Gastrocnemius medialis (tissue), 4 donors: ENCODE data around the gene HSF2BP.

Experiments
- POLR2A ChIP-seq, 2 donors: fragments of 450-650 bp; IDR thresholded peaks; one replicate each; pipeline ENCODE4 v1.6.1; 2017; ENCODE audit warnings: antibody characterized with exemption in 2 of 2, mild to moderate bottlenecking in 2 of 2, moderate library complexity in 2 of 2
- TF ChIP-seq, protein P1 (sequence below), 5 experiments: fragments of 450-650 bp in 3 of 5; fragments of 200-600 bp in 2 of 5; sonication (generic) in 2 of 5; IDR thresholded peaks in 4 of 5; conservative IDR thresholded peaks in 1 of 5; 1 replicate in 4 of 5; 2 replicates in 1 of 5; pipeline ENCODE4 v1.5.1; 2016 to 2019; ENCODE audit warnings: antibody characterized with exemption in 5 of 5, mild to moderate bottlenecking in 3 of 5, moderate library complexity in 3 of 5

DNA sequence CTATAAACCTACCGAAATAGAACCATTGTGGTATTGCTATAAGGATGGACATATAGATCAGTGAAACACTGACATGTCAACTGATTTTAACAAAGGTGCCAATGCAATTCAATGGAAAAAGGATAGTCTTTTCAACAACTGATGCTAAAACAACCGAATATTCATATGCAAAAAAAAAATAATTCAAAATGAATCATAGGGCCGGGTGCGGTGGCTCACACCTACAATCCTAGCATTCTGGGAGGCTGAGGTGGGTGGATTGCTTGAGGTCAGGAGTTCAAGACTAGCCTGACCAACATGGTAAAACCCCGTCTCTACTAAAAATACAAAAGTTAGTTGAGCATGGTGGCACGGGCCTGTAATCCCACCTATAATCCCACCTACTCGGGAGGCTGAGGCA is 23.9 kb downstream of the HSF2BP start:
- TF ChIP-seq, protein P1, sequence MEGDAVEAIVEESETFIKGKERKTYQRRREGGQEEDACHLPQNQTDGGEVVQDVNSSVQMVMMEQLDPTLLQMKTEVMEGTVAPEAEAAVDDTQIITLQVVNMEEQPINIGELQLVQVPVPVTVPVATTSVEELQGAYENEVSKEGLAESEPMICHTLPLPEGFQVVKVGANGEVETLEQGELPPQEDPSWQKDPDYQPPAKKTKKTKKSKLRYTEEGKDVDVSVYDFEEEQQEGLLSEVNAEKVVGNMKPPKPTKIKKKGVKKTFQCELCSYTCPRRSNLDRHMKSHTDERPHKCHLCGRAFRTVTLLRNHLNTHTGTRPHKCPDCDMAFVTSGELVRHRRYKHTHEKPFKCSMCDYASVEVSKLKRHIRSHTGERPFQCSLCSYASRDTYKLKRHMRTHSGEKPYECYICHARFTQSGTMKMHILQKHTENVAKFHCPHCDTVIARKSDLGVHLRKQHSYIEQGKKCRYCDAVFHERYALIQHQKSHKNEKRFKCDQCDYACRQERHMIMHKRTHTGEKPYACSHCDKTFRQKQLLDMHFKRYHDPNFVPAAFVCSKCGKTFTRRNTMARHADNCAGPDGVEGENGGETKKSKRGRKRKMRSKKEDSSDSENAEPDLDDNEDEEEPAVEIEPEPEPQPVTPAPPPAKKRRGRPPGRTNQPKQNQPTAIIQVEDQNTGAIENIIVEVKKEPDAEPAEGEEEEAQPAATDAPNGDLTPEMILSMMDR (IDR thresholded peaks at IDR 0.05 in 4 of 5, conservative IDR thresholded peaks at IDR 0.05 in 1 of 5), result no peak
- no peak for TF ChIP-seq POLR2A (IDR thresholded peaks at IDR 0.05)
